Measurements from ENCODE around the gene CTNS. TPM values are rescaled to one million over a fixed set of nuclear protein-coding genes. Genes with fewer than 3 reads are reported as not detected.

The CTNS gene
- 2.3 TPM for polyA plus RNA-seq (2012; ENCODE audit: insufficient read depth, insufficient read length, low read depth)

DNA sequence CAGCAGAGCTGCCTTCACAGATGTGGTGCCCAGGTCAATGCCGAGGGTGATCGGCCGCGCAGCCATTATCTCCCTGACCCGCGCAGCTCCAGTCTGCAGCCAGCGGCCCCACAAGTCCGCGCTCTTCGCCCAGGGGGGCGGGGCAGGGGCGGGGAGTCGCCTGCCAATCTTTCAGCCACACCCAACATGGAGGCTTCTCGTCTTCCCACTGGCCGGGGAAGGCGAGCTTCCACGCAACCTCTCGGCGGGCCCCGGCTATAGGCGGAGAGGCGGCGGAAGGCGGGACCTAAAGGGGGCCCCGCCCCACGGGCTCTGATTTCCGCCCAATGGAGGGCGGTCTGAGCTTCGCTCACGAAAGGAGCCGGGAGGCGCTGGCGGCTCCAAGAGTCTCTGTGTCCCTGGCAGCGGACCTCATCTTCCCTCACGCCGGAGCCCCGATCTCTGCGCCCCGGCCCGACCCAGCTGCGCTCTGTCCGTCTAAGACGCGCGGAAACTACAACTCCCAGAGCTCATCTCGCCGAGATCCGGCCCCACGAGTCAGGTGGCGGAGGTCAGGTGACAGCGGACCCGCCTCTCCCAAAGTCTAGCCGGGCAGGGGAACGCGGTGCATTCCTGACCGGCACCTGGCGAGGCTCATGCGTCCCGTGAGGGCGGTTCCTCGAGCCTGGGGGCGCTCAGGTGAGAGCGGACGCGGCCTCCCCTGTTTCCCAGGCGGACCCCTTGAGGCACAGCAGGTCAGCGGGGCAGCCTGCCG lies at the start of gene CTNS, which contains the start of gene SHPK:
CTNS (plus strand) TSS at position 607 of the 754 bp plus-strand sequence. CDS start 3,447 bp downstream, outside the sequence.
SHPK (minus strand) TSS at position 97 of the 754 bp plus-strand sequence; CDS start at position 66, 31 bp downstream.
- Histone ChIP-seq H3K36me3 (no peaks in the 10 kb centered on the region), H3K4me1 (no peaks in the 10 kb centered on the region), H3K27me3 (no peaks in the 10 kb centered on the region), H3K9me3 (no peaks in the 10 kb centered on the region), H3K4me3 (ENCODE audit: low read depth, low read length) (peak within 1 kb of the TSS; percentile 69)
- peak; percentile 93 for DNase-seq
- TF ChIP-seq, protein P1, sequence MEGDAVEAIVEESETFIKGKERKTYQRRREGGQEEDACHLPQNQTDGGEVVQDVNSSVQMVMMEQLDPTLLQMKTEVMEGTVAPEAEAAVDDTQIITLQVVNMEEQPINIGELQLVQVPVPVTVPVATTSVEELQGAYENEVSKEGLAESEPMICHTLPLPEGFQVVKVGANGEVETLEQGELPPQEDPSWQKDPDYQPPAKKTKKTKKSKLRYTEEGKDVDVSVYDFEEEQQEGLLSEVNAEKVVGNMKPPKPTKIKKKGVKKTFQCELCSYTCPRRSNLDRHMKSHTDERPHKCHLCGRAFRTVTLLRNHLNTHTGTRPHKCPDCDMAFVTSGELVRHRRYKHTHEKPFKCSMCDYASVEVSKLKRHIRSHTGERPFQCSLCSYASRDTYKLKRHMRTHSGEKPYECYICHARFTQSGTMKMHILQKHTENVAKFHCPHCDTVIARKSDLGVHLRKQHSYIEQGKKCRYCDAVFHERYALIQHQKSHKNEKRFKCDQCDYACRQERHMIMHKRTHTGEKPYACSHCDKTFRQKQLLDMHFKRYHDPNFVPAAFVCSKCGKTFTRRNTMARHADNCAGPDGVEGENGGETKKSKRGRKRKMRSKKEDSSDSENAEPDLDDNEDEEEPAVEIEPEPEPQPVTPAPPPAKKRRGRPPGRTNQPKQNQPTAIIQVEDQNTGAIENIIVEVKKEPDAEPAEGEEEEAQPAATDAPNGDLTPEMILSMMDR (IDR thresholded peaks at IDR 0.05; ENCODE audit: low read depth, low read length), result no peak

DNA sequence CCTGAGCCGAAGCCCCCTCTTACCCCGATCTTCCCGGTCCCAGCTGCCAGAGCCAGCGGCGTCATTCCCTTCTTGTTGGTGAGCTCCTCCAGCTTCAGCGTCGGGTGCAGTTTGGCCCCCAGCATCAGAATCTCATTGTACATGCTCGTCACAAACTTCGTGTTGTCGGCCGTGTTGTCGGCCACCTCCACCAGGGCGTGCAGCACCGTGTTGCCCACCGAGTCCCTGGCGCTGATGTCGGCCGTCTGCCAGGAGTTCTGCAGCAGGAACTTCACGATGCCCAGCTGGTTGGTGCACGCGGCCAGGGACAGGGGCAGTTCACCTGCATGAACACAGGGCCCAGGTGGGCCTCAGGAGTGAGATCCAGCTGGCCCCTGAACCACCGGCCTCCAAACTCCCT lies 46.8 kb upstream of the CTNS start:
- TF ChIP-seq, protein P1 (IDR thresholded peaks at IDR 0.05; ENCODE audit: low read depth, low read length), result no peak
- H3K4me1 ChIP-seq, result 0 out of 2 replicates have a peak, but pooled peaks cover 2% of the 10 kb centered on the region
- no peak for DNase-seq
- no peaks in the 10 kb centered on the region for H3K27me3 ChIP-seq
- no peaks in the 10 kb centered on the region for H3K9me3 ChIP-seq
- no peaks in the 10 kb centered on the region for H3K36me3 ChIP-seq
- H3K4me3 ChIP-seq (ENCODE audit: low read depth, low read length), result no peak overlapping the region

DNA sequence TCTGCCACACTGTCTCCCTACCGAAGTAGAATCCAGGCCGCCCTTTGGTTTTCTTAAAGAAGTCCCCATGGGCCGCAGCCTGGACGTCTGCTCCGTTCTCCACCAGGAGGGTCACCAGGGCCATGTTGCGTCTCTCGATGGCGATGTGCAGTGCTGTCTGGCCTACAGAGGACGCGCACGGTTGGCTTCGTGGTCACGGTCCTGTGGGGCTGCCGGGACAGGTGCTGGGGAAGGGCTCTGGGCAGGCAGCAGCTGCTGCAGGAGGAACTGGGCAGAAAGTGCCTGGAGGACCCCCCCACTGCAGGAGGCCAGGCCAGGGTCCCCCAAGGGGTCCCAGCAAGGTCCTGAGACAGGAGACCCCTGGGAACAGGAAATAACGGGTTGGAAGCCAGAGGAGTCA lies 46.3 kb upstream of the CTNS start:
- Histone ChIP-seq H3K36me3 (no peaks in the 10 kb centered on the region), H3K4me3 (ENCODE audit: low read depth, low read length) (no peak overlapping the region), H3K4me1 (0 out of 2 replicates have a peak, but pooled peaks cover 2% of the 10 kb centered on the region), H3K9me3 (no peaks in the 10 kb centered on the region), H3K27me3 (no peaks in the 10 kb centered on the region)
- TF ChIP-seq, protein P1 (IDR thresholded peaks at IDR 0.05; ENCODE audit: low read depth, low read length), result no peak
- no peak for DNase-seq

DNA sequence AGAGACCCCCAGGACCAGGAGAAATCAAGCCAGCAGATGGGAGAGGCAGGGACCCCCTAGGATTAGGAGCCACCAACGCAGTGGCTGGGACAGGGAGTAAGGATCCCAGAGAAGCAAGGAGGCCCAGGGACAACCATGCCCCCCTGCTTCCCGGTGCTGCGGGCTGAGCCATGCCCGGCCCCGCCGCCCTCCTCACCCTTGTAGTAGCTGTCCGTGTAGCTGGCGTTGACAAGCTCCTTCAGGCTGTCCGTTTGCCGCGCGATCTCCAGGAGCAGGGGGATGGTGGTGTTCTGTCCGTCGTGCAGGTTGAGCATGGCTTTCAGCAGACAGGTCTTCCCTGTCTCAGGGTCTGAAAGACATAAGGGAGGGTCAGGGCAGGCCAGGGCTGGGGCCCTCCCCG lies 45.8 kb upstream of the CTNS start:
- Histone ChIP-seq H3K27me3 (no peaks in the 10 kb centered on the region), H3K4me1 (0 out of 2 replicates have a peak, but pooled peaks cover 2% of the 10 kb centered on the region), H3K36me3 (no peaks in the 10 kb centered on the region), H3K4me3 (ENCODE audit: low read depth, low read length) (no peak overlapping the region), H3K9me3 (no peaks in the 10 kb centered on the region)
- no peak for DNase-seq
- TF ChIP-seq, protein P1 (IDR thresholded peaks at IDR 0.05; ENCODE audit: low read depth, low read length), result no peak

DNA sequence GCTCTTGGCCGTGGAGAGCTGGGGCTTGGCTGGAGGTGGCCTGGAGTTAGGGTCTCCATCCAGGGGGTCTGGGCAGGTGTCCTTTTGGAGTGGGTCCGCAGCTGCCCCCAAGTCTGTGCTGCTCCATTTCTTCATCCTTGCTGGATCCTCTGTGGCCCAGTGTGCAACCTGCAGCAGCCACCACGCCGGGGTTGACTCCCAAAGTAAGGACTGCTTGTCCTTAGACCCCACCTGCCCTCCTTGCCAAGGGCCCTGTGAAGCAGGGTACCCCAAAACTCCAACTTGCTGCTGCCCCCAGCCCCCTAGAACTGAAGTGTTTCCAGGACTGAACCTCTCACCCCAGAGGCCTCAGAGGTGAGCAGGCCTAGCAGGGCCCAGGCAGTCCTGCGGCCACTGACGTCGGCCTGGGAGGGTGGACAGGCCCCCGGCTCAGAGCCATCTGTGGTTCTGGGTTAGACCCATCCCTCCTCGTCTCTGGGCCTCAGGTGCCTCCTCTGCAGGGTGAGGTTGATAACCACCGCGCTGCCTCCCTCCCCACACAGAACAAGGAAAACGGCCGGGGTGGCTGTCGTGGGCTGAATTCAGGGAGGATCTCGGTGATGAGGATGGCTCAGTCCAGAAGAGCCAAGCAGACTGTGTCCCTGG lies 44.2 kb upstream of the CTNS start:
- H3K27me3 ChIP-seq, result no peaks in the 10 kb centered on the region
- TF ChIP-seq, protein P1 (IDR thresholded peaks at IDR 0.05; ENCODE audit: low read depth, low read length), result no peak
- H3K36me3 ChIP-seq, result no peaks in the 10 kb centered on the region
- H3K4me3 ChIP-seq (ENCODE audit: low read depth, low read length), result no peak overlapping the region
- 0 out of 2 replicates have a peak, but pooled peaks cover 2% of the 10 kb centered on the region for H3K4me1 ChIP-seq
- DNase-seq, result no peak
- no peaks in the 10 kb centered on the region for H3K9me3 ChIP-seq

Data from BE2C (cell line).